Endothelial cell of umbilical vein (primary cell): ENCODE measurements around the gene SLCO6A1. TPM values are rescaled to one million over a fixed set of nuclear protein-coding genes. Genes with fewer than 3 reads are reported as not detected.

Experiments
- BruUV-seq: library from RNA; stranded (reverse); fragments of 400-500 nt; replicated peaks from 2 replicates; lab custom pipeline; 2021; lab: Mats Ljungman, UMichigan
- CTCF ChIA-PET: fragments of 300-600, 350-600 bp; sonication (Branson Sonifier 250); formaldehyde crosslinking; loops from one replicate; lab custom pipeline; 2021; ENCODE audit warnings: antibody characterized with exemption, inconsistent platforms; lab: Charles Lee
- POLR2A ChIA-PET: fragments of 300-600, 350-600 bp; sonication (Branson Sonifier 250); formaldehyde crosslinking; loops from one replicate; lab custom pipeline; 2021; ENCODE audit warnings: antibody characterized with exemption, inconsistent platforms; lab: Charles Lee
- DNase-seq: peaks from one replicate; pipeline ENCODE4 v3.0.0-alpha.2; 2011; ENCODE audit warnings: low read depth, low spot score
- FAIRE-seq: peaks from 2 replicates; lab custom pipeline; 2011; peaks lifted over from hg19 to GRCh38; lab: Jason Lieb, UNC
- H2AFZ ChIP-seq: 2 replicates; pipeline ENCODE4 v1.6.0; 2012; ENCODE audit warnings: low read depth, low read length, control low read depth, inconsistent platforms
- H3K27ac ChIP-seq: 2 replicates; pipeline ENCODE4 v1.5.1; 2011; ENCODE audit warnings: low read depth, mild to moderate bottlenecking, control low read depth, low read length, moderate library complexity; ENCODE audit not compliant: insufficient read depth
- H3K27me3 ChIP-seq, 2 experiments: 2 replicates each; pipeline versions ENCODE4 v1.6.0 to v1.6.1; 2011; ENCODE audit warnings: low read length in 2 of 2, mixed read lengths in 1 of 2; ENCODE audit not compliant: control insufficient read depth in 2 of 2, insufficient read depth in 2 of 2
- H3K36me3 ChIP-seq, 2 experiments: 2 replicates in 1 of 2; 3 replicates in 1 of 2; pipeline ENCODE4 v1.5.1; 2011; ENCODE audit warnings: low read length in 2 of 2, mild to moderate bottlenecking in 1 of 2, moderate library complexity in 1 of 2; ENCODE audit not compliant: control insufficient read depth in 2 of 2, insufficient read depth in 2 of 2; ENCODE audit errors: extremely low read depth in 1 of 2
- H3K4me1 ChIP-seq: 3 replicates; pipeline ENCODE4 v1.5.1; 2011; ENCODE audit warnings: mild to moderate bottlenecking, low read length; ENCODE audit not compliant: control insufficient read depth, insufficient read depth; ENCODE audit errors: extremely low read depth
- H3K4me2 ChIP-seq: 2 replicates; pipeline ENCODE4 v1.6.1; 2011; ENCODE audit warnings: low read length, control low read depth, mixed read lengths; ENCODE audit not compliant: insufficient read depth
- H3K4me3 ChIP-seq, 3 experiments: fragments of 200-600 bp in 1 of 3; sonication (generic), shearing (Covaris generic) in 1 of 3; replicated peaks in 1 of 3; 2 replicates each; pipeline ENCODE4 v1.5.1; 2011 to 2016; ENCODE audit warnings: control low read depth in 3 of 3, low read length in 3 of 3, mild to moderate bottlenecking in 2 of 3, inconsistent platforms in 1 of 3, low read depth in 1 of 3, moderate library complexity in 1 of 3; ENCODE audit not compliant: insufficient read depth in 1 of 3
- H3K79me2 ChIP-seq: 2 replicates; pipeline ENCODE4 v1.6.0; 2012; ENCODE audit warnings: low read length, inconsistent platforms; ENCODE audit not compliant: control insufficient read depth, insufficient read depth
- H3K9ac ChIP-seq: replicated peaks from 2 replicates; pipeline ENCODE3; 2011; ENCODE audit warnings: low read length, control low read depth; ENCODE audit not compliant: insufficient read depth; ENCODE audit errors: extremely low read depth
- H3K9me1 ChIP-seq: replicated peaks from 3 replicates; pipeline ENCODE4 v1.6.0; 2011; ENCODE audit warnings: mild to moderate bottlenecking, low read length; ENCODE audit not compliant: control insufficient read depth, insufficient read depth; ENCODE audit errors: extremely low read depth
- H3K9me3 ChIP-seq: replicated peaks from 2 replicates; pipeline ENCODE4 v1.5.1; 2012; ENCODE audit warnings: low read length, inconsistent platforms; ENCODE audit not compliant: control insufficient read depth, insufficient read depth
- H4K20me1 ChIP-seq: replicated peaks from 2 replicates; pipeline ENCODE3; 2011; ENCODE audit warnings: mild to moderate bottlenecking, low read length; ENCODE audit not compliant: control insufficient read depth, insufficient read depth; ENCODE audit errors: extremely low read depth
- EZH2 ChIP-seq: IDR thresholded peaks from 2 replicates; pipeline ENCODE4 v1.6.1; 2012; ENCODE audit warnings: borderline replicate concordance, low read depth, mild to moderate bottlenecking, moderate library complexity, low read length, inconsistent platforms; ENCODE audit not compliant: severe bottlenecking
- FOS ChIP-seq: IDR thresholded peaks from 2 replicates; pipeline ENCODE4 v1.6.1; 2011; ENCODE audit warnings: mild to moderate bottlenecking, low read length, moderate library complexity, borderline replicate concordance; ENCODE audit not compliant: insufficient read depth
- GATA2 ChIP-seq: IDR thresholded peaks from 2 replicates; pipeline ENCODE4 v1.7.0; 2011; ENCODE audit warnings: low read depth, mild to moderate bottlenecking, moderate library complexity, mixed read lengths, low read length; ENCODE audit not compliant: insufficient read length, insufficient read depth
- JUN ChIP-seq: IDR thresholded peaks from 2 replicates; pipeline ENCODE4 v1.6.1; 2011; ENCODE audit warnings: borderline replicate concordance, low read depth; ENCODE audit not compliant: insufficient read length, insufficient read depth
- MYC ChIP-seq: IDR thresholded peaks from one replicate; pipeline ENCODE4 v1.6.1; 2011; ENCODE audit warnings: mild to moderate bottlenecking, low read depth, low read length
- POLR2A ChIP-seq: IDR thresholded peaks from 2 replicates; pipeline ENCODE4 v1.6.1; 2012; ENCODE audit warnings: low read depth, mild to moderate bottlenecking, control low read depth, low read length
- POLR2AphosphoS5 ChIP-seq: IDR thresholded peaks from 2 replicates; pipeline ENCODE4 v1.6.1; 2012; ENCODE audit warnings: low read depth, mild to moderate bottlenecking, control low read depth, low read length, moderate library complexity; ENCODE audit not compliant: insufficient read depth
- dilution Hi-C: fragments of 300-500 bp; cut with MboI; formaldehyde crosslinking; loops from one replicate; pipeline ENCODE4 v1.15.0; 2019; ENCODE audit warnings: low sequenced_read_pairs; ENCODE audit not compliant: extremely low pct_ligation_motif_present
- intact Hi-C: fragments of 100-400 bp; cut with micrococcal nuclease; formaldehyde crosslinking; loops from one replicate; pipeline ENCODE4 v1.10.0; 2022
- polyA plus RNA-seq, 4 experiments: library from polyadenylated mRNA; depleted of rRNA in 3 of 4; stranded (reverse) in 3 of 4; unstranded in 1 of 4; fragments of >200 nt; gene quantifications; 2 replicates each; pipeline versions ENCODE4 v1.2.1 to v1.2.3, GENCODE V29; 2011 to 2012; ENCODE audit warnings: missing spikeins in 1 of 4
- total RNA-seq: library from RNA; stranded (reverse); gene quantifications from 2 replicates; pipeline ENCODE4 v1.2.3, GENCODE V29; 2021
- TF ChIP-seq, protein P1 (sequence below): IDR thresholded peaks from 2 replicates; pipeline ENCODE4 v1.6.1; 2011; ENCODE audit not compliant: insufficient read depth, insufficient read length
- TF ChIP-seq, protein P2 (sequence below), 2 donors: IDR thresholded peaks; 1 replicate in 1 of 2; 2 replicates in 1 of 2; pipeline ENCODE4 v1.5.1; 2011; ENCODE audit warnings: low read length in 2 of 2, mild to moderate bottlenecking in 2 of 2, moderate library complexity in 2 of 2, control low read depth in 1 of 2, inconsistent platforms in 1 of 2, low read depth in 1 of 2; ENCODE audit not compliant: insufficient read depth in 1 of 2; ENCODE audit errors: extremely low read depth in 1 of 2

Gene SLCO6A1
- total and polyA plus RNA-seq, 2 donors (not counting 3 experiments of a cell fraction or from before 2014, with no cell fraction given) = not detected

DNA sequence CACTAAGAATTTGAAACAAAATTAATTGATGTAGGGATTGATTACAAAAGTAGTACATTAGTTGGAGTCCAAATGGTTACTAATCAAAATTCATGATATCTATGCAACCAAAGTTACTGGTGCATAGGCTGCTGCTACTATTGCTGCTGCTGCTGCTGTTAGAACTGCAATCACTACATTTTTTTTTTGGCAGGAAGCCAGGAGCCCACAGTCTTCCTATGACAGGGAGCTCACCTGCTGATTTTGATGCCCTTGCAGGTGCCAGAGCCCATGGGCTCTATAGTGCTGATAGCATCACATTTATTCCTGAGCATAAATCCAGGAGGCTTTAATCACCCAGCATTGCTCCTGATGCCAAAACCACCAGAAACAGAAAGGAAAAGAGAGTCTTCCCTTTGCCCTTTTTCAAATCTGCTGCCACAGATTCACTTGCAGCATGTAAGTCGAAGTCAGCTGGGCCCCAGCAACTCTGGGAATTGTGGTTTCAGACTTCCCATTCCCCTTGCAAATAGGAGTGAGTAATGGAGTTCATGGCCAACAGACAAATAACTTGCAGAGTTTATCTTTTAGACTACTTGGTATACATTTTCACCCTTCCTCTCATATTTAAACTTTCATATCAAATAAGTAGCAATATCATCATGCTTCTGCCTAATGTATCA lies 17.6 kb downstream of the SLCO6A1 start:
- Histone ChIP-seq H3K4me1 (no peaks in the 10 kb centered on the region), H4K20me1 (no peaks in the 10 kb centered on the region), H3K27me3 (no peaks in the 10 kb centered on the region), H3K9me1 (no peaks in the 10 kb centered on the region), H3K27ac (no peak overlapping the region), H3K4me2 (no peak overlapping the region), H3K36me3 (no peaks in the 10 kb centered on the region), H3K4me3 (no peak overlapping the region), H3K79me2 (no peaks in the 10 kb centered on the region), H2AFZ (no peak overlapping the region), H3K9me3 (no peaks in the 10 kb centered on the region), H3K9ac (no peak overlapping the region)
- CTCF ChIA-PET = no interaction called here
- FAIRE-seq (no peak), DNase-seq (no peak)
- TF ChIP-seq, protein P1, sequence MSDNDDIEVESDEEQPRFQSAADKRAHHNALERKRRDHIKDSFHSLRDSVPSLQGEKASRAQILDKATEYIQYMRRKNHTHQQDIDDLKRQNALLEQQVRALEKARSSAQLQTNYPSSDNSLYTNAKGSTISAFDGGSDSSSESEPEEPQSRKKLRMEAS = no peak
- TF ChIP-seq GATA2 = no peak
- TF ChIP-seq JUN = no peak
- no peak for TF ChIP-seq FOS
- TF ChIP-seq POLR2A = no peak
- no peak for TF ChIP-seq EZH2
- no peak for TF ChIP-seq POLR2AphosphoS5
- TF ChIP-seq, protein P2, sequence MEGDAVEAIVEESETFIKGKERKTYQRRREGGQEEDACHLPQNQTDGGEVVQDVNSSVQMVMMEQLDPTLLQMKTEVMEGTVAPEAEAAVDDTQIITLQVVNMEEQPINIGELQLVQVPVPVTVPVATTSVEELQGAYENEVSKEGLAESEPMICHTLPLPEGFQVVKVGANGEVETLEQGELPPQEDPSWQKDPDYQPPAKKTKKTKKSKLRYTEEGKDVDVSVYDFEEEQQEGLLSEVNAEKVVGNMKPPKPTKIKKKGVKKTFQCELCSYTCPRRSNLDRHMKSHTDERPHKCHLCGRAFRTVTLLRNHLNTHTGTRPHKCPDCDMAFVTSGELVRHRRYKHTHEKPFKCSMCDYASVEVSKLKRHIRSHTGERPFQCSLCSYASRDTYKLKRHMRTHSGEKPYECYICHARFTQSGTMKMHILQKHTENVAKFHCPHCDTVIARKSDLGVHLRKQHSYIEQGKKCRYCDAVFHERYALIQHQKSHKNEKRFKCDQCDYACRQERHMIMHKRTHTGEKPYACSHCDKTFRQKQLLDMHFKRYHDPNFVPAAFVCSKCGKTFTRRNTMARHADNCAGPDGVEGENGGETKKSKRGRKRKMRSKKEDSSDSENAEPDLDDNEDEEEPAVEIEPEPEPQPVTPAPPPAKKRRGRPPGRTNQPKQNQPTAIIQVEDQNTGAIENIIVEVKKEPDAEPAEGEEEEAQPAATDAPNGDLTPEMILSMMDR (IDR thresholded peaks at IDR 0.05; ENCODE audit: extremely low read depth in 1 of 2, insufficient read depth in 1 of 2, low read depth in 1 of 2, low read length in 2 of 2) = no peak
- TF ChIP-seq MYC = no peak
- intact Hi-C loops (no loop called here), dilution Hi-C loops (no loop called here)
- POLR2A ChIA-PET = no interaction called here
- BruUV-seq = no TSS peak
